Heart left ventricle (tissue), 13 donors: ENCODE results near the gene OVOL2.

Experiments used
- POLR2A ChIP-seq, 2 donors: fragments of 450-650 bp; IDR thresholded peaks; one replicate each; pipeline ENCODE4 v1.6.1; 2017; ENCODE audit warnings: antibody characterized with exemption in 2 of 2, mild to moderate bottlenecking in 2 of 2, moderate library complexity in 2 of 2
- TF ChIP-seq, protein P1 (sequence below), 12 donors: fragments of 200-600 bp; sonication (generic) in 4 of 12; IDR thresholded peaks; one replicate each; pipeline versions ENCODE4 v1.5.0 to v1.8.0; 2018 to 2022; ENCODE audit warnings: antibody characterized with exemption in 12 of 12, mild to moderate bottlenecking in 5 of 12
- donor health status: ischemic (EF 13 %, LVEDD 7.1; RV severe dilation, severe dysfunction).
- donor health status: DM: no; HTN: yes; CAD: no.
- donor health status: DM: no; HTN: no; CAD: no.
- donor health status: ischemic (EF 25% LVEDD 6.9; RV normal size, moderate dysfunction).
- donor health status: ischemic (EF 25% LVEDD 5.7; RV mildly dilated, moderate dysfunction).
- donor health status: ischemic (EF 35%, LVEDD 5.7; RV mildly dilated, moderate dysfunction).
- donor health status: nonischemic (EF 11% LVEDD 7.7; RV severe dilation, severe dysfunction).
- donor health status: DM: yes; HTN: yes; CAD: no.
- donor health status: PGD.
- donor health status: ischemic (EF 29% LVEDD 5.4; RV normal size, mild dysfunction).
- donor health status: nonischemic (EF 23%, LVEDD 6.1; RV moderate dilation, normal function).

DNA sequence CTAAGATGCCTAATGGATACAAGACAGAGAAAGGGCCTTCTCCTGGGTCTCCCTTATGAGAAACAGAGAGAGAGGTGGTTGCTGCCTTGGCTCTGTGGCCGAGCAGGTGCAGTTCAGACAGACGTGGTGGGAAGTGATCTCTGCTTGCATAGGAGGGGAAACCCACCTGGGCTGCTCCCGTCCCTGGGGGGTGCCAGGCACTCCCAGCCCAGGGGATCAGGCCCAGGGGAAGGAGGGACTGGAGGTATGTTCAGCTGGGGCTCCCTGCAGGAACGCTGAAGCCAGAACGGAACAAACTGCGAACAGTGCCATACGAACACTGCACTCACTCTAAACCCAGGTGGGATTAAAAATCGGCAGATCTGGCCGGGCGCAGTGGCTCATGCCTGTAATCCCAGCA lies 35.7 kb upstream of the OVOL2 start:
- TF ChIP-seq, protein P1, sequence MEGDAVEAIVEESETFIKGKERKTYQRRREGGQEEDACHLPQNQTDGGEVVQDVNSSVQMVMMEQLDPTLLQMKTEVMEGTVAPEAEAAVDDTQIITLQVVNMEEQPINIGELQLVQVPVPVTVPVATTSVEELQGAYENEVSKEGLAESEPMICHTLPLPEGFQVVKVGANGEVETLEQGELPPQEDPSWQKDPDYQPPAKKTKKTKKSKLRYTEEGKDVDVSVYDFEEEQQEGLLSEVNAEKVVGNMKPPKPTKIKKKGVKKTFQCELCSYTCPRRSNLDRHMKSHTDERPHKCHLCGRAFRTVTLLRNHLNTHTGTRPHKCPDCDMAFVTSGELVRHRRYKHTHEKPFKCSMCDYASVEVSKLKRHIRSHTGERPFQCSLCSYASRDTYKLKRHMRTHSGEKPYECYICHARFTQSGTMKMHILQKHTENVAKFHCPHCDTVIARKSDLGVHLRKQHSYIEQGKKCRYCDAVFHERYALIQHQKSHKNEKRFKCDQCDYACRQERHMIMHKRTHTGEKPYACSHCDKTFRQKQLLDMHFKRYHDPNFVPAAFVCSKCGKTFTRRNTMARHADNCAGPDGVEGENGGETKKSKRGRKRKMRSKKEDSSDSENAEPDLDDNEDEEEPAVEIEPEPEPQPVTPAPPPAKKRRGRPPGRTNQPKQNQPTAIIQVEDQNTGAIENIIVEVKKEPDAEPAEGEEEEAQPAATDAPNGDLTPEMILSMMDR (IDR thresholded peaks at IDR 0.05): no peak
- TF ChIP-seq POLR2A (IDR thresholded peaks at IDR 0.05): no peak
